Muscle layer of colon (tissue), 2 donors: ENCODE data around the gene CATSPERE.
"Not testable (repeated sequence)": the region's sequence is repeated elsewhere in the genome, so short reads cannot be mapped to it uniquely, and the experiment has no call there.

ENCODE experiments used
- H3K27ac ChIP-seq: one replicate; pipeline ENCODE4 v1.7.0; 2013; ENCODE audit warnings: low read depth, mild to moderate bottlenecking, low read length, moderate library complexity
- H3K27me3 ChIP-seq, 2 donors: one replicate each; pipeline ENCODE4 v1.7.0; 2013; ENCODE audit warnings: low read length in 2 of 2, mild to moderate bottlenecking in 2 of 2; ENCODE audit not compliant: insufficient read depth in 2 of 2, control insufficient read depth in 1 of 2
- H3K36me3 ChIP-seq: one replicate; pipeline ENCODE4 v1.7.0; 2013; ENCODE audit warnings: mild to moderate bottlenecking, low read length; ENCODE audit not compliant: insufficient read depth
- H3K4me1 ChIP-seq: one replicate; pipeline ENCODE4 v1.7.0; 2013; ENCODE audit warnings: mild to moderate bottlenecking, low read length; ENCODE audit not compliant: insufficient read depth
- H3K4me3 ChIP-seq, 2 donors: one replicate each; pipeline ENCODE4 v1.7.0; 2013; ENCODE audit warnings: low read length in 2 of 2, low read depth in 1 of 2, mild to moderate bottlenecking in 1 of 2, moderate library complexity in 1 of 2
- H3K9ac ChIP-seq: one replicate; pipeline ENCODE4 v1.7.0; 2013; ENCODE audit warnings: low read length
- H3K9me3 ChIP-seq: one replicate; pipeline ENCODE4 v1.7.0; 2013; ENCODE audit warnings: mild to moderate bottlenecking, low read length
- donor health status: abdominal sarcoma.
- donor health status: Adenocarcinoma of cecum.

Gene CATSPERE

GRCh38 chr1:244494653-244495052 lies 33.6 kb downstream of the CATSPERE start:
- H3K9ac ChIP-seq, result no peak overlapping the region
- no peaks in the 10 kb centered on the region for H3K9me3 ChIP-seq

GRCh38 chr1:244496186-244496585 lies 35.1 kb downstream of the CATSPERE start:
- Histone ChIP-seq H3K27ac (no peak overlapping the region), H3K27me3 (no peaks in the 10 kb centered on the region), H3K4me1 (no peaks in the 10 kb centered on the region), H3K9me3 (no peaks in the 10 kb centered on the region), H3K9ac (no peak overlapping the region), H3K36me3 (no peaks in the 10 kb centered on the region), H3K4me3 (no peak overlapping the region)

More at GRCh38 chr1:244494653-244495052, 33.6 kb downstream of the CATSPERE start:
- Histone ChIP-seq H3K27me3 (no peaks in the 10 kb centered on the region), H3K27ac (no peak overlapping the region), H3K4me1 (no peaks in the 10 kb centered on the region), H3K36me3 (no peaks in the 10 kb centered on the region), H3K4me3 (no peak overlapping the region)

GRCh38 chr1:244497805-244498204 lies 36.7 kb downstream of the CATSPERE start:
- no peak overlapping the region for H3K27ac ChIP-seq
- no peaks in the 10 kb centered on the region for H3K27me3 ChIP-seq
- no peaks in the 10 kb centered on the region for H3K4me1 ChIP-seq

GRCh38 chr1:244499484-244499883 lies 38.4 kb downstream of the CATSPERE start:
- not testable (repeated sequence) for H3K4me3 ChIP-seq, H3K9me3 ChIP-seq, H3K36me3 ChIP-seq, H3K27ac ChIP-seq, H3K9ac ChIP-seq, H3K4me1 ChIP-seq, H3K27me3 ChIP-seq

More at GRCh38 chr1:244497805-244498204, 36.7 kb downstream of the CATSPERE start:
- no peaks in the 10 kb centered on the region for H3K36me3 ChIP-seq
- no peak overlapping the region for H3K9ac ChIP-seq
- H3K9me3 ChIP-seq, result no peaks in the 10 kb centered on the region
- no peak overlapping the region for H3K4me3 ChIP-seq

GRCh38 chr1:244500515-244500914 lies 39.4 kb downstream of the CATSPERE start:
- H3K27me3 ChIP-seq, H3K4me3 ChIP-seq, H3K4me1 ChIP-seq, H3K9me3 ChIP-seq, H3K27ac ChIP-seq, H3K36me3 ChIP-seq, H3K9ac ChIP-seq: not testable (repeated sequence)

- Histone ChIP-seq H3K36me3 (no peaks in the 10 kb centered on the region), H3K27ac (no peak overlapping the region), H3K4me1 (no peaks in the 10 kb centered on the region), H3K27me3 (no peaks in the 10 kb centered on the region), H3K9ac (no peak overlapping the region), H3K9me3 (no peaks in the 10 kb centered on the region), H3K4me3 (no peak overlapping the region)
Measured at GRCh38 chr1:244502630-244503029, 41.6 kb downstream of the CATSPERE start.

- H3K9me3 ChIP-seq, result peaks cover 8% of the 10 kb centered on the region
- no peak overlapping the region for H3K4me3 ChIP-seq
- no peaks in the 10 kb centered on the region for H3K4me1 ChIP-seq
- no peaks in the 10 kb centered on the region for H3K36me3 ChIP-seq
- H3K27me3 ChIP-seq, result no peaks in the 10 kb centered on the region
- H3K9ac ChIP-seq, result no peak overlapping the region
- H3K27ac ChIP-seq, result no peak overlapping the region
Measured at GRCh38 chr1:244513493-244513892, 52.4 kb downstream of the CATSPERE start.

GRCh38 chr1:244515680-244516079 lies 54.6 kb downstream of the CATSPERE start:
- Histone ChIP-seq H3K36me3 (no peaks in the 10 kb centered on the region), H3K4me3 (no peak overlapping the region), H3K27me3 (no peaks in the 10 kb centered on the region), H3K9me3 (peaks cover 8% of the 10 kb centered on the region), H3K27ac (no peak overlapping the region), H3K9ac (no peak overlapping the region), H3K4me1 (no peaks in the 10 kb centered on the region)

GRCh38 chr1:244536316-244536715 lies 75.2 kb downstream of the CATSPERE start:
- Histone ChIP-seq H3K36me3 (no peaks in the 10 kb centered on the region), H3K9me3 (peaks cover 4% of the 10 kb centered on the region), H3K4me1 (no peaks in the 10 kb centered on the region), H3K27me3 (no peaks in the 10 kb centered on the region), H3K9ac (no peak overlapping the region), H3K27ac (no peak overlapping the region), H3K4me3 (no peak overlapping the region)

GRCh38 chr1:244545511-244545910 lies 84.4 kb downstream of the CATSPERE start:
- peaks cover 15% of the 10 kb centered on the region for H3K9me3 ChIP-seq
- H3K36me3 ChIP-seq, result no peaks in the 10 kb centered on the region

GRCh38 chr1:244548558-244549115 lies 87.6 kb downstream of the CATSPERE start:
- Histone ChIP-seq H3K27me3 (no peaks in the 10 kb centered on the region), H3K27ac (no peak overlapping the region), H3K9ac (no peak overlapping the region), H3K4me3 (no peak overlapping the region), H3K36me3 (no peaks in the 10 kb centered on the region), H3K4me1 (no peaks in the 10 kb centered on the region), H3K9me3 (peaks cover 15% of the 10 kb centered on the region)

More at GRCh38 chr1:244545511-244545910, 84.4 kb downstream of the CATSPERE start:
- H3K27me3 ChIP-seq, result no peaks in the 10 kb centered on the region
- H3K27ac ChIP-seq, result no peak overlapping the region
- H3K4me3 ChIP-seq, result no peak overlapping the region
- H3K4me1 ChIP-seq, result no peaks in the 10 kb centered on the region
- H3K9ac ChIP-seq, result no peak overlapping the region

GRCh38 chr1:244552336-244552735 lies 91.3 kb downstream of the CATSPERE start:
- H3K4me3 ChIP-seq, result no peak overlapping the region
- no peak overlapping the region for H3K9ac ChIP-seq
- H3K4me1 ChIP-seq, result no peaks in the 10 kb centered on the region
- H3K27me3 ChIP-seq, result no peaks in the 10 kb centered on the region
- H3K9me3 ChIP-seq, result peaks cover 7% of the 10 kb centered on the region
- no peak overlapping the region for H3K27ac ChIP-seq
- H3K36me3 ChIP-seq, result no peaks in the 10 kb centered on the region
